Smooth muscle cell of bladder (primary cell): Measurements from ENCODE around the gene KRTAP19-2. TPM values are rescaled to one million over a fixed set of nuclear protein-coding genes. Genes with fewer than 3 reads are reported as not detected.

ENCODE experiments used
- total RNA-seq: library from RNA; depleted of rRNA; stranded (reverse); fragments of >200 nt; gene quantifications from 2 replicates; pipeline ENCODE4 v1.2.3, GENCODE V29; 2014

KRTAP19-2 gene, protein sequence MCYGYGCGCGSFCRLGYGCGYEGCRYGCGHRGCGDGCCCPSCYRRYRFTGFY
- total RNA-seq: not detected in 2 replicates

DNA sequence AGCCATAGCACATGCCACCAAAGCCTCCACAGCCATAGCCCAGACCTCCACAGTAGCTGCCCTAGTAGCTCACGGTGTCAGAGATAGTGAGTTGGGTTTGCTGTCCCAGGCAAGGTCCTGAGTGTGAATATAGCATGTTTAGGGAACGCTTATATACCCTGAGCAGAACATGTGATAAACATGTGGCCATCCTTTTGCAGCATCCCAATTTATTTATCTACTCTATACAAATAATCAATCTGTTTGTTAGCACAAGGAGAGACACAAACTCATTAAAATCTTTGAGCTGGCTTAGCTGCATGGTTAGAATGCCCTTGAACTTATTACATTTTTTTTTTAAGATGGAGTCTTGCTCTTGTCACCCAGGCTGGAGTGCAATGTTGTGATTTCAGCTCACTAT is at the start of gene KRTAP19-2:
Gene KRTAP19-2 (minus strand): TSS at position 101 of the 400 bp plus-strand sequence. CDS start 88 bp downstream, at position 13.

DNA sequence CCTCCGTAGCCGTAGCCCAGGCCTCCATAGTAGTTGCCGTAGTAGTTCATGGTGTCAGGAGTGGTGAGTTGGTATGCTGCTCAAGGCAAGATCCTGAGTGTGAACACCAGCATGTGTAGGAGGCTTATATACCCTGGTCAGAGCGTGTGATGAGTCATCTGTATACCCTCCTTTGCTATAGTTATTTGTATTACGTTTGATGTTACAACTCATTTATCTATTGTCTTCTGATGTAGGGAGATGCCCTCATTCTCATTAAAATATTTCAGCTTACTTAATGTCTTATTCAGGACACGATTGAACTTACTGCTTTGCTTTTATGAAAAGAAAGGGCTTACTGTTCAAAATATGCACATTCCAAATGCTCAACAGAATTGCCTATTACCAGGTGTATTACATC is 14.8 kb upstream of the KRTAP19-2 start, which contains the start of gene KRTAP19-5:
Gene KRTAP19-5 (minus strand): TSS at position 101 of the 400 bp plus-strand sequence. CDS start 51 bp downstream, at position 50.

DNA sequence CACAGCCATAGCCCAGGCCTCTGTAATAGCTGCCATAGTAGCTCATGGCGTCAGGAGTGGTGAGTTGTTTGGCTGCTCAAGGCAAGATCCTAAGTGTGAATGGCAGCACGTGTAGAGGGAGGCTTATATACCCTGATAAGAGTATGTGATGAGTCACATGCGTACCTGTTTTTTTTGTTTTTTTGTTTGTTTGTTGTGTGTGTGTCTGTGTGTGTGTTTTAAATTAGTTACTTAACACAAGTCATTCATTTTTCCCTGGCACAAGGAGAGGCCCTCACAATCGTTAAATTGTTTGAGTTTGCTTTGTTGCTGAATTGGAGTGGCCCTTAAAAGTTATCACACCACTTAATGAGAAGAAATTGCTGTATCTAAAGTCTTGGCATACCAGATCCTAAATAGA is 9.8 kb upstream of the KRTAP19-2 start, which contains the start of gene KRTAP19-4:
Gene KRTAP19-4 (minus strand): TSS at position 101 of the 400 bp plus-strand sequence. CDS start 55 bp downstream, at position 46.

DNA sequence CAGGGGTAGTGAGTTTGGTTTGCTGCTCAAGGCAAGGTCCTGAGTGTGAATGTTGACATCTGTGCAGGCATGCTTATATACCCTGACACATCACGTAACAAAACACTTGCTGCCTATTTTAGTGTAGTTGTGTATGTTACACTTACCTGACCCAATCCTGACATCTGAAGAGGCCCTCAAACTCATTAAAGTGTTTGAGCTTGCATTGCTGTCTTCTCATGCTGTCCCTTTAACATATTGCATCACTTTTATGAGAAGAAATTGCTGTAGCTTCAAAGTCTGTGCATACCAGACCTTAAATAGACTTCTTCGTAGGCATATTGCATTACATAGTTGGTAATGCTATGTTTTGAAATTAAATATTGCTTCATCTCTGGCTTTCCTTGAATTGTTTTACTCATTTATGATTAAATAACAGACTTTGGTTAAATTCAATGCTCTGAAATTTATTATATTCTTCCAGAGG is 4.8 kb upstream of the KRTAP19-2 start, which contains the start of gene KRTAP19-3:
Gene KRTAP19-3 (minus strand): TSS at position 51 of the 466 bp plus-strand sequence. CDS start 56 bp downstream, outside the sequence.

DNA sequence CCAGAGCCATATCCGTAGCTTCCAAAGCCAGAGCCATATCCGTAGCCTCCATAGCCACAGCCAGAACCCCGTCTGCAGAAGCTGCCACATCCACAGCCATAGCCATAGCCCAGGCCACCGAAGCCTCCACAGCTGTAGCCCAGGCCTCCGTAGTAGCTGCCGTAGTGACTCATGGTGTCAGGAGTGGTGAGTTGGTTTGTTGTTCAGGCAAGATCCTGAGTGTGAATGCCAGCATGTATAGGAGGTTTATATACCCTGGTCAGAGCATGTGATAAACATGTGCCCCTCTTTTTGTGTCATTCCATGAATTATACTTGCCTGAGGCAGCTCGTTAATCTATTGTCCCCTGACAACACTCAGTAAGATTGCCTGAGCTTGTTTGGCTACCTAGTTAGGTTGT is 7.1 kb downstream of the KRTAP19-2 start, which contains the start of gene KRTAP19-1:
Gene KRTAP19-1 (minus strand): TSS at position 223 of the 400 bp plus-strand sequence. CDS start 50 bp downstream, at position 173.

DNA sequence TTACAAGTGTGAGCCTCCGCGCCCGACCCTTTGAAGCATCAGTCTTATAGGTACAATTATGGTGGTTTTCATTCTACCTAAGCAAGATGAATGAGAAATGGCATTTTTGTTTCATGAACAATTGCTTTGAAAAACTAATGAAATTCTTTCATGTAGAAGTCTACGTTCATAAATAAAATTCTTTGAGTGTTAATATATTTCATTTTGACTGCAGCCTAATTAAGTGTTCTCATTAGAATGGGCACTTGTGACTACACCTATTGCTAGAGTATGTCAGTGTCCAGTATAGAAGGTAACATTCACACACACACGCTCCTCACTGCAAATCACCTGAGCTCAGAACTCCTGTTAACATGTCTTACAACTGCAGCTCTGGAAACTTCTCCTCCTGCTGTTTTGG is 47.3 kb downstream of the KRTAP19-2 start, which contains the start of gene KRTAP15-1:
Gene KRTAP15-1 (plus strand): TSS at position 301 of the 400 bp plus-strand sequence. CDS start 53 bp downstream, at position 354.

Other genes starting within 250 kb of the KRTAP19-2 start
- not detected in 2 replicates for gene KRTAP24-1, start 204.5 kb downstream of the KRTAP19-2 start, total RNA-seq
- not detected in 2 replicates for gene KRTAP25-1, start 197.9 kb downstream of the KRTAP19-2 start, total RNA-seq
- not detected in 2 replicates for gene KRTAP26-1, start 167.1 kb downstream of the KRTAP19-2 start, total RNA-seq
- gene KRTAP27-1, start 149.7 kb downstream of the KRTAP19-2 start, total RNA-seq: not detected in 2 replicates
- not detected in 2 replicates for gene KRTAP23-1, start 138.8 kb downstream of the KRTAP19-2 start, total RNA-seq
- gene KRTAP13-2, start 115.2 kb downstream of the KRTAP19-2 start, total RNA-seq: not detected in 2 replicates
- gene KRTAP13-1, start 91.4 kb downstream of the KRTAP19-2 start, total RNA-seq: not detected in 2 replicates
- gene KRTAP13-3, start 61.5 kb downstream of the KRTAP19-2 start, total RNA-seq: not detected in 2 replicates
- not detected in 2 replicates for gene KRTAP13-4, start 57.2 kb downstream of the KRTAP19-2 start, total RNA-seq
- not detected in 2 replicates for gene KRTAP15-1, start 47.2 kb downstream of the KRTAP19-2 start, total RNA-seq
- not detected in 2 replicates for gene KRTAP19-1, start 7.1 kb downstream of the KRTAP19-2 start, total RNA-seq
- not detected in 2 replicates for gene KRTAP19-3, start 4.6 kb upstream of the KRTAP19-2 start, total RNA-seq
- not detected in 2 replicates for gene KRTAP19-4, start 9.7 kb upstream of the KRTAP19-2 start, total RNA-seq
- not detected in 2 replicates for gene KRTAP19-5, start 14.7 kb upstream of the KRTAP19-2 start, total RNA-seq
- not detected in 2 replicates for gene KRTAP19-6, start 54.4 kb upstream of the KRTAP19-2 start, total RNA-seq
- gene KRTAP19-7, start 73.9 kb upstream of the KRTAP19-2 start, total RNA-seq: not detected in 2 replicates
- not detected in 2 replicates for gene KRTAP22-2, start 103.0 kb upstream of the KRTAP19-2 start, total RNA-seq
- not detected in 2 replicates for gene KRTAP6-3, start 105.0 kb upstream of the KRTAP19-2 start, total RNA-seq
- gene KRTAP6-2, start 111.5 kb upstream of the KRTAP19-2 start, total RNA-seq: not detected in 2 replicates
- not detected in 2 replicates for gene KRTAP22-1, start 113.7 kb upstream of the KRTAP19-2 start, total RNA-seq
- gene KRTAP6-1, start 126.5 kb upstream of the KRTAP19-2 start, total RNA-seq: not detected in 2 replicates
- not detected in 2 replicates for gene KRTAP20-1, start 129.0 kb upstream of the KRTAP19-2 start, total RNA-seq
- gene KRTAP20-4, start 133.2 kb upstream of the KRTAP19-2 start, total RNA-seq: not detected in 2 replicates
- gene KRTAP20-2, start 147.8 kb upstream of the KRTAP19-2 start, total RNA-seq: not detected in 2 replicates
- not detected in 2 replicates for gene KRTAP20-3, start 155.4 kb upstream of the KRTAP19-2 start, total RNA-seq
- not detected in 2 replicates for gene KRTAP21-3, start 231.3 kb upstream of the KRTAP19-2 start, total RNA-seq